Activated CD4-positive, CD25-positive, alpha-beta regulatory T cell treated with anti-CD3 and anti-CD28 coated beads, Interleukin-2, amount 50 U/mL, for 16 hours (primary cell): ENCODE data around the gene AQP5.

Source experiments
- DNase-seq: peaks from one replicate; pipeline ENCODE4 v3.0.0-alpha.2; 2020; ENCODE audit warnings: low read depth, low spot score

The AQP5 gene

DNA sequence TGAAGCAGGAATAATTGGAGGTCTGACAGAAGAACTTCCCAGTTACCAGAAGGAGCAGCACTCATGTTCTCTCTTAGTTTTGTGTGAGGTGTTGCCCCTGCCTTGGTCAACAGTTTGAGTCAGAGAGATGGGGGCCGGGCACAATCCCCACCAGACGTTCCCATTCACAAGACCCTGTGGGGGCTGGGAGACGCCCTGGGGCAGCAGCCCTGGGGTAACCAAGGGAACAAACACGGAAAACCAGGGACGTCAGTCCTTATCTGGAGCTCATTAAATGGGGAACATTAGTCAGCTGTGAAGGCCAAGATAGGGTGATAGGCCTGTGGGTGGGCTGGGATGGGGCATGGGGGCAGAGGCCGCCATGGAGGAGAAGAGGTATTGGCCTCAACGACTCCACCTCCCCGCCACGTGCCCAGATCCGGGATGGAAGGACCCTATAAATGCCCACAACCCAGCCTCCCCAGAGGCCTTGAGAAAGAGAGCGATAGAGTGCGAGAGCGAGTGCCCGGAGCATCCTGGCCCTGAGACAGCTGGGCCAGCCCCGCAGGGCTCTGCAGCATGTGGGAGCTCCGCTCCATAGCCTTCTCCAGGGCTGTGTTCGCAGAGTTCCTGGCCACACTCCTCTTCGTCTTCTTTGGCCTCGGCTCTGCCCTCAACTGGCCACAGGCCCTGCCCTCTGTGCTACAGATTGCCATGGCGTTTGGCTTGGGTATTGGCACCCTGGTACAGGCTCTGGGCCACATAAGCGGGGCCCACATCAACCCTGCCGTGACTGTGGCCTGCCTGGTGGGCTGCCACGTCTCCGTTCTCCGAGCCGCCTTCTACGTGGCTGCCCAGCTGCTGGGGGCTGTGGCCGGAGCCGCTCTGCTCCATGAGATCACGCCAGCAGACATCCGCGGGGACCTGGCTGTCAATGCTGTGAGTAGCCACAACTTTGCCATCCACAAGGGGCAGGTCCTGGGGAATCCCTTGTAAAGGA is 11.1 kb upstream of the AQP5 start, which contains the start of gene AQP2:
Gene AQP2 (plus strand): TSS at position 465 of the 979 bp plus-strand sequence. CDS start 94 bp downstream, at position 559.
- no peak for DNase-seq

DNA sequence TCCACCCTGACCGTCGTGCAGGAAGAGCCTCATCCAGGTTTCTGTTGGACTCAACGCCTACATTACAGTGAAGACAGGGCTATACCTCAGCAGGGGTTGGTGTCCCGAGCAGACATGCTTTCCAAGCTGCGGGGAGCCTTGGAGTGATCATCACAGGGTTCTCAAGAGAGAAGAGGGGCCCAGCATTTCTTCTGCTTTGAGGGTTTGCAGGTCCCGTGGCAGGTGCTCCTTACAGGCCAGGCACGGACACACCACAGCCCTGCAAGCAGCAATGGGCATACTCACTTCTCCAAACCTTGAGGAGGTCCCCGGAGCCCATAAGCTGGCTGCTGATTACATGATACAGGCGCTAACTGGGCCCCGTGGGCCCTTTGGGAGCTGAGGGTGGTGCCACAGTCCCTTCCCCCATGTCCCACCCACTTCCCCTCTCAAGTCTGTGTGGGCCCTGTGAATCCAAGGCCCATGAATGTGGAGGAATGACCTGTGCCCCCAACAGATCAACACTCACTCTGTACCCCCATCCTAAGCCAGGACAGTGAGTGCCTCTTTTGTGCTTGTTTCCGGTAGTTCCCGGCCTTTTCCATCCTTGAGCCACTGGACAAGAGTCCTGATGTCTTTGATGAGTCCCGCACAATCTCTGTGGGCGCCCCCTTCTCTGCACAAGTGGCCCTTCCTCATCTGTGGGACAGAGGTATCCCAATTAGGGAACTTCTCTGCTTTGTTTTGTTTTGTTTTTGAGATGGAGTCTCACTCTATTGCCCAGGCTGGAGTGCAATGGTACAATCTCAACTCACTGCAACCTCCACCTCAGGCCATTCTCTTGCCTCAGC is 10.0 kb upstream of the AQP5 start:
- no peak for DNase-seq

DNA sequence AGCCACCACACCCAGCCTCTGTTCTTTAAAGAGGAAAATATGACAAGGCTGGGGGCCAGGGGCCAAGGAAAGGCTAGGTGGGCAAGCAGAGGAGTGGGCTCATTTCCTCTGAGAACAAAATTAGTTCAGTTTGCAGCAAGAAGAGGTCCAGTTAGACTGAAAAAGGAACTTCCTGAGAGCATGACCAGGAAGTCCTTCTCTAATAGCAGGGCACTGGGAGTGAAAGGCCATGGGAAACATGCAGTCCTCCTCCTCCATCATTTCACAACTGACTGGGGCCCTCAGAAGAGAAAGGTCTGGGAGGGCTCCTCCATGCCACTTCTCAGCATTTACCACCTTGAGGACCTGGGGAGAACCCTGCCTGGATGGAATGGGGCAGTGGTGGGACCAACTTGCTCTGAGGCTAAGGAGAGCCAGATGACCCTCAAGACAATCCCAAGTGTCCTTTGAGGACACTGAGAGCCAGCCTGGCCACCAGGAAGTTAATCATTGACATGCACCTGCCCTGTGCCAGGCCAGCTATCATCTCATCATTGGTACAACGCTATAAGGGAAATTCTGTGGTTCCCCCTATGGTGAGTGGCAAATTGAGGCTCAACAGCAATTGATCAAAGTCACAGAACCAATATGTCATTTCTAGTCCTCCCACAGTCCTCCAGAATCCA is 9.1 kb upstream of the AQP5 start:
- no peak for DNase-seq

DNA sequence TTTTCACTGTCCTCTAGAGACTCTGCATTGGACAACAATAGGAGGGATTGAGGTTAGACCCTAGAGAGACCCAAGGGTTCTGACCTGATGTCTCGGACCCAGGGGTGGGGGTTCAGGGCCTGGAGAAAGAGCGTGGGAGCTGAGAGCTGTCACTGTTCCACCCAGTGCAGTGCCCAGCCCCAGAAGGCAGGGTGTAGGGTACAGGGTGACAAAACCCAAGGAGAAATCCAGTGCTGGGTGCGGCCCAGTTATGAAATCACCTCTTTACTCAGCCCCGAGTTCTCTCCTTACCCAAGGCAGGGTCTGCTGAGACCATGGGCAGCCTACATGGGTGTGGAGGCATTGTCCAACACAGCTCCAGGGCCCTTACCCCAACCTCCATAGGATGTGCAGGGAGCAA is 8.5 kb upstream of the AQP5 start:
- no peak for DNase-seq

DNA sequence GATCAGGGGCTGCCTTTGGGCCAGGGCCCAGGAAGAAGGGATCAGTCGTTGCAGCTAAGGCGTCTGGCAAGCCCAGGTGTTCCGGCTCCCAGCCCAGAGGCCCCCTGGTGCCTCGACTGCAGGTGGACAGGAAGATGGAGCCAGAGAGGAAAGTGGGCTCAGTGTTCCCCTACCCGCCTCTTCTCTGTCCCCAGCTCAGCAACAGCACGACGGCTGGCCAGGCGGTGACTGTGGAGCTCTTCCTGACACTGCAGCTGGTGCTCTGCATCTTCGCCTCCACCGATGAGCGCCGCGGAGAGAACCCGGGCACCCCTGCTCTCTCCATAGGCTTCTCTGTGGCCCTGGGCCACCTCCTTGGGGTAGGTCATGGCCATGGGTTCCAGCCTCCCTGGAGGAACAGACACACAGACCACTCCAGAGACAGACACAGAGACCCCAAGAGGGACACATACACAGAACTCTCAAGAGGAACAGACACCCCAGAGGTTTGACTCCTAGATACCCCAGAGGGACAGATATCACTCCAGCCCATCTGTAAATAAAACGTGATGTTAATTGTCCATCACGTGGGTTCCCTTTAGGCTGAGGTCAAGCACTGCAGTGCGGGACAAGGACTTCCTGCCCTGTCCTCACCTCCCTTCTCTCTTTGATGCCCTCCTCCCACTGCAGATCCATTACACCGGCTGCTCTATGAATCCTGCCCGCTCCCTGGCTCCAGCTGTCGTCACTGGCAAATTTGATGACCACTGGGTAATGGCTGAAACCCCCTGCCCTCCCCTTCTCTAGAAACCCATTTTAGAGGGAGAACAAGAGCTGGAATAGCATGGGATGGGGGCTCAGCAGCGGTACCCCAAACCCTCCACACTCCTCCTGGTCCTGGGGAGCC is 7.5 kb upstream of the AQP5 start:
- no peak for DNase-seq

DNA sequence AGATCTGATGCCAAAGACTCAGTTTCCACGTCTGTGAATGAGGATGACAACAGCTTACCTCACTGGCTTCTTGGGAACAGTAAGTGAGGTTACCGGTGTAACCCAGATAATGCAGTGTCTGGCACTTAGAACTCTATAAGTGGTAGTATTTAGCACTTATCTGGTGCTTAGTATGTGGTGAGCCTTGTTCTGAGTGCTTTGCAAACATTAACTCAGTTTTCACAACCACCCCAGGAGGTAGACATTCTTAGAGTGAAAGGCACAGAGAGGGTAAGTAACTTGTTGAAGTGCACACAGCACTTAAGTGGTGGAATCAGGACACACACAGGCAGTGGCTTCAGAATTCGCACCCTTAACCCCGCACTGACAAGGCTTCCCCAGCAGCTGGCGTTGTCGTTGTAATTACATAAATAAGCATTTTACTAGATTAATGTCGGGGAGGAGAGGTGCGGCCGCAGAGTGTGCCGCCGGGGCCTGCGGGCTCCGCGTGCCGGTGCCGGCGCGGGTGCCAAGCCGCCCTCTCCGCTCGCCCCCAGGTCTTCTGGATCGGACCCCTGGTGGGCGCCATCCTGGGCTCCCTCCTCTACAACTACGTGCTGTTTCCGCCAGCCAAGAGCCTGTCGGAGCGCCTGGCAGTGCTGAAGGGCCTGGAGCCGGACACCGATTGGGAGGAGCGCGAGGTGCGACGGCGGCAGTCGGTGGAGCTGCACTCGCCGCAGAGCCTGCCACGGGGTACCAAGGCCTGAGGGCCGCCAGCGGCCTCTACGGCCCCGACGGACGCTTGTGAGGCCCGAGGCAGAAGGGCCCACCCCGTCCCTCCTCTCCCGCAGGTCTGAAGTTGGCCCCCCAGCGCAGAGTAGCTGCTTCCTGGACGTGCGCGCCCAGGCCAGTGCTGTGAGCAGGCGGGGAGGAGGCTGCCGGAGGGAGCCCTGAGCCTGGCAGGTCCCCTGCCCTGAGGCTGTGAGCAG is 6.5 kb upstream of the AQP5 start:
- DNase-seq, result no peak

DNA sequence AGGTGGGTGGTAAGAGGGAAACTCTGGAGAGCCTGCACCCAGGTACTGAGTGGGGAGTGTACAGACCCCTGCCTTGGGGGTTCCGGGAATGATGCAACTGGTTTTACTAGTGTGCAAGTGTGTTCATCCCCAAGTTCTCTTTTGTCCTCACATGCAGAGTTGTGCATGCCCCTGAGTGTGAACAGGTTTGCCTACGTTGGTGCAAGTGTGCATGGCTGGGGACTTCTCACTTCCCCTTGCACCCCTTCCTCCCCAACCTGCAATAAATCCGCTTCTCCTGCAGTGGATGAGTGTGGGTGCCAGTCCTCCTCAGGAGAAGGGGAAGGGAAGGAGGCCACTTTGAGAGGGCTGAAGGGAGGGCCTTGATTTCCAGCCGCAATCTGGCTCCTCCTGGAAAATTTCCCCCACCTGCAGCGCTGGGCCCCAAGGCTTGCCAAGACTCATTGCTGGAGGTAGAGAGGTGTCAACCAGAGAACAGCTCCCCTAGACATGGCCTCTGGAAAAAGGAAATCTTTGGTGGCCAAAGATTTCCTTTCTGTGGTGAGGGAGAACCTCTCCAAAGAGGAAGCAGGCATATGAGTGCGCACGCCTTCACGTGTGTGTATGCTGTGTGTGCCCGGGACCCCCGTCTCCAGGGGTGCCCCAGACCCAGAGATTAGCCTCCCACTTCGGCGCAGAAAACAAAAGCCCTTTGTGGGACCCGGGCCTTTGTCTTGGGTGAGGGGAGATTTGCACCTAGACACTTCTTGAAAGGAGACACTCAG is 5.6 kb upstream of the AQP5 start:
- no peak for DNase-seq

DNA sequence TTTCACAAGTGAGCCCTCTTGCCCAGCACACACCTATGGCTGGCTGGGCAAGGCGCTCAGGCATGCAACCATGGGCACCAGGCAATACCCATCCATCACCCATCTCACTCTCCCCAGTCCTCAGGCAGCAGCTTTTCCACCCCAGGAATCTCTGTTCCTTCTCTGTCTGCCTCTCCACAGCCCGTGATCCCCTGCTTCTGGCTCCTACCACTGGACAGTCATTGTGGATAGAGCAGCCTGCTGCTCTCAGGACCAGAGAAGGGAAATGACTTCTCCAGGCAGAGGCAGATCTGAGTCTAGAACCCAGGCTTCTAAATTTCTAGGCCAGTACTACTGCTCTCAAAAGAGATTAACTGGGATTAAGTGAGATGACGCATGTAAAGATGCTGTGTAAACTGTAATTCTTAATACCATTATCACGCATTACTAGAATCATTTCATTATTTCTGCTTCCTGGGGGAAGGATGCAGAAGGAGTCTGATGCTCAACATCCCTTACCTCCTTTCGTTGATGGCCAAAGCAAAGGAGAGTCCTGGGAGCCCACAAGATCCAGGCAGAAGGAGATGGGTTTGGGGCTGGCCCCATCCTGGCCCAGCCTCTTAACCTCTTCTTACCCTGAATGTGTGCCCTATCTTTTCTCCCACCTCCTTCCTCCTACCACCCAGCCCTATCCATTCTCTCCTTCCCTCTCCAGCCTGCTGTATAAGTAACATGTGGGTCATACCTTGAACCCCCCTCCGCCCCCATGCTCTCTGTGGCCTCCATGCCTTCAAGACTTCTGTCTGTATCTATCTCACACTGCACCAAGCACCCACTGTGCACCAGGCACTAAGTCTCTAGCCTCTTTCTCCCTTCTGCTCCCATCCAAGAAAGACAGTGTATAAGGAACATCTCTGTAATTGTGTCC is 4.8 kb upstream of the AQP5 start:
- DNase-seq, result no peak

DNA sequence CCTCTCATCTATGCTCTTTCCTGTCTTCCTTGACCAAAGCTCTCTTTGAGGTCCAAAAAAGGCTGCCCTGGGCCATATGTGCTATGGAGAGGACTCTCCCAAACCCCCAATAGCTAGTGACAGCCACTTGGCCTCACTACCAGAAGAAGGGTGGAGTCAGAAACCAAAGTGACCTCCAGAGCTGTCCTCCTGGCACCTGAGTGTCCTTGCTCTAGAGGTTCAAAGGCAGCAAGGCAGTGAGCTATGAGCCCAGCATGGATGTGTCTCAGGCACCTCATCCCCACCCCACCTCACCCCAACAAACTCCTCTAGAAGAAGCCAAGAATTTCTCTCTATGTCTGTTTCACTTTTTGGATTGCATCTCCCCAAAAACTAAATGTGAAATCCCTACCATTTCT is 4.1 kb upstream of the AQP5 start:
- DNase-seq, result no peak

DNA sequence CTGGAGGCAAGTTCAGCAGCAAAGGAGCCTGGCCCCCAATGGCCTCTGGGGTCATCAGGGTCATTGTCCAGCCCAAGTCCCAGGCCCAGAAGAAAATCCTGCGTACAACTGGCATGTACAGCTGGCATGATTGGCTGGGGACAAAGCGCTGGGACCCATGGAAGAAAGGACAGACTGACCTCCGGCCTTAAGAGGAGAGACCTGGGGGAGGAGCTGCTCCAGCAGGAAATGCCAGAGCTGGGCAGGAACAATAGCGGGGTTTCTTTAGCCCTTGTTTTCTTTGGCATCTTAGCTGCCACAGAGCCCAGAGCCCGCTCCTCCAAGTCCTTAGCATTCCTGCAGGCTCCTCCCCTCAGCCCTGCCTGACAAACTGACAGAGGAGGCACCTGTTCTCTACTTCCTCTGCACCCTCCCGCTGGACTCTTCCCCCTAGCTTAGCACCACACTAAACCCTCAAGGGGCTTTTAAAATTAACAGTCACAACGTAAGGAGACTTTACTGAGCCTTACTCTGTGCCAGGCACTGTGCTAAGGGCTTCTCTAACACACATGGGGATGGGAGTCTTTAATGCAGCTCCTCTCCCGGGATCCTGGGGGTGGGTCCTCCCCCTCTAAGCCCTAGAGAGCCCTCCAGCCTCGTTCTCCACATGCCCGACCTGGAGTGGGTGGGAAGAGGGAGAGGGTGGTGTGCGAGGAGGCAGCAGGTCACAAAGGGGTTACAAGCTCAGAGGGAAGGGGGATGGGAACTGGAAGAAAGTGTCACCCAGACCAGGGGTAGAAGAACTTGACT is 1.8 kb upstream of the AQP5 start:
- DNase-seq, result no peak

DNA sequence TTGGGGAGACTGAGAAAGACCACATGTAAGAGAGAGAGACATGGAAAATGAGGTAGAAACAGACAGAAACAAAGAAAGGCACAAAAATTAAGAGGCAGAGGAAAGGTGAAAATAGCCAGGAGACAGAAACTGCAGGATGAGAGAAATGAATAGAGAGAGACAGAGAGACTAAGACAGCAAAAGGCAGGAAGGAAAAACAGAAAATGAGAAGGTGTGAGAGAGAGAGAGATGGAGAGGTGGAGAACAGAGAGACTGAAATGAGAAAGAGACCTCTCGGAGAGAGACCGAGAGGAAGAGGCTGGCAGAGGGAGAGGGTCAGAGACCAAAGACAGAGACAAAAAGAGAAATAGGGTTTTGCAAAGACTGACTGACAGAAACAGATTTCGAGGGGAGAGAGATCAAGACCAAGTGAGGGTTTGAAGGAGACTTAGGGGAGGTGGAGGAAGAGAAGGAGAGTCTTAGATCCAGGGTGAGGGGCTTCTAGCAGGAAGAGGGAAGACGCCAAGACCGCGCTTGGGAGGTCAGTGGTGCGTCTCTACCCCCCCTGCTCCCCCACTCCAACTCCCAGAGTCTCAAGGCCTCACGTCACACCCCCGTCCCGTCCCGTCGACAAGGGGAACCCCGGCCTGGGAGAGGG is 1.1 kb upstream of the AQP5 start:
- no peak for DNase-seq

DNA sequence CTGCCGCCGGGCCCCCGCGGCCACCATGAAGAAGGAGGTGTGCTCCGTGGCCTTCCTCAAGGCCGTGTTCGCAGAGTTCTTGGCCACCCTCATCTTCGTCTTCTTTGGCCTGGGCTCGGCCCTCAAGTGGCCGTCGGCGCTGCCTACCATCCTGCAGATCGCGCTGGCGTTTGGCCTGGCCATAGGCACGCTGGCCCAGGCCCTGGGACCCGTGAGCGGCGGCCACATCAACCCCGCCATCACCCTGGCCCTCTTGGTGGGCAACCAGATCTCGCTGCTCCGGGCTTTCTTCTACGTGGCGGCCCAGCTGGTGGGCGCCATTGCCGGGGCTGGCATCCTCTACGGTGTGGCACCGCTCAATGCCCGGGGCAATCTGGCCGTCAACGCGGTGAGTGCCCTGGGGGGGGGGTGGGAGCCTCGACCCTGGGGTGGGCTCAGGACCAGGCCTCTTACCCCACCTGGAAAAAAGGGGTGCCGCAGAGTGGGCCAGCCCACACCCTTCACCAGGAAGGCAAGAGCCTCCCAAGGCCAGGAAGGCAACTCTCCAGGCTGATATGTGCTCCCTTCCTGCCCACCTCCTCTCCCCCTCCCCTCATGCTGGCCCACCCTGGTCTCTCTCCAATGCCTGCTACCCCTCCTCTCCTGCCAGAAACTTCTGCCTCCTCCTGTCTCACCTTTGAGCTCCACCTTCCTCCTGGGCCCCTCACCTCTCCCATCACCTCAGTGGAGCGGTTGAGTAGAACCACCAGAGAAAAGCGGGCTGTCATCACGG is 507 bp downstream of the AQP5 start:
- DNase-seq, result no peak

DNA sequence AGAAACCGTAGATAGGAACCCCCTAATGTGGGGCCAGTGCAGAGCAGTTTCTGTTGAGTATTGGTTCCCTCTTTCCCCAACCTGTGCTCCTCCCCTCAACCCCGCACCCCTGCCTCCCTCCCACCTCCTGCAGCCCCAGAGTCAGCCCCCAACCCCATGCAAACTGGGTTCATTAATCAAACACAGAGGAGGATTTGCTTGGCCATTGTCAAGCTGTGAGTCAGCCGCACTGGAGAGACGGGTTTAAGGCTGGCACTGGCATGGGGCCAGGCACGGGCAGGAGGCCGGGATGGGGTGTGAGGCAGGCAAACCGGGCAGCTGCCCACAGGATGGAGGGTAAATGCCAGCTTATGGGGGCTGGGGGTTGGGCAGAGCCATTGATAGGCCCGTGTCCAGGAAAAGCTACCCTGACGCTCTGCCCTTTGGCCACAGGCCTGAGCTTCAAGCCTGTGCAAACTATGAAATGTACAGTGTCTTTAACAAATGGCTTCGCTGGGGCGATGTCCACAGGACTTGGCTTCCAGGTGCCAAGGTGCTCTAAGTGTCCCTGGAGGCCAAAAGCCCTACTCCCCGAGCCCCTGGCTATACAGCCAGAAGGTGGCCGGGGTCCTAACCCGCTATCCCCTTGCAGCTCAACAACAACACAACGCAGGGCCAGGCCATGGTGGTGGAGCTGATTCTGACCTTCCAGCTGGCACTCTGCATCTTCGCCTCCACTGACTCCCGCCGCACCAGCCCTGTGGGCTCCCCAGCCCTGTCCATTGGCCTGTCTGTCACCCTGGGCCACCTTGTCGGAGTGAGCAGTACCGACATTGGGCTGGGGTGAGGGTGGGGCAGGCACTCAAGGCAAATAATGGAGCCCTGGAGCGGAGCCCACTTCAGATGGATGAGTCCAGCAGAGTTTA is 1.4 kb downstream of the AQP5 start:
- DNase-seq, result no peak

DNA sequence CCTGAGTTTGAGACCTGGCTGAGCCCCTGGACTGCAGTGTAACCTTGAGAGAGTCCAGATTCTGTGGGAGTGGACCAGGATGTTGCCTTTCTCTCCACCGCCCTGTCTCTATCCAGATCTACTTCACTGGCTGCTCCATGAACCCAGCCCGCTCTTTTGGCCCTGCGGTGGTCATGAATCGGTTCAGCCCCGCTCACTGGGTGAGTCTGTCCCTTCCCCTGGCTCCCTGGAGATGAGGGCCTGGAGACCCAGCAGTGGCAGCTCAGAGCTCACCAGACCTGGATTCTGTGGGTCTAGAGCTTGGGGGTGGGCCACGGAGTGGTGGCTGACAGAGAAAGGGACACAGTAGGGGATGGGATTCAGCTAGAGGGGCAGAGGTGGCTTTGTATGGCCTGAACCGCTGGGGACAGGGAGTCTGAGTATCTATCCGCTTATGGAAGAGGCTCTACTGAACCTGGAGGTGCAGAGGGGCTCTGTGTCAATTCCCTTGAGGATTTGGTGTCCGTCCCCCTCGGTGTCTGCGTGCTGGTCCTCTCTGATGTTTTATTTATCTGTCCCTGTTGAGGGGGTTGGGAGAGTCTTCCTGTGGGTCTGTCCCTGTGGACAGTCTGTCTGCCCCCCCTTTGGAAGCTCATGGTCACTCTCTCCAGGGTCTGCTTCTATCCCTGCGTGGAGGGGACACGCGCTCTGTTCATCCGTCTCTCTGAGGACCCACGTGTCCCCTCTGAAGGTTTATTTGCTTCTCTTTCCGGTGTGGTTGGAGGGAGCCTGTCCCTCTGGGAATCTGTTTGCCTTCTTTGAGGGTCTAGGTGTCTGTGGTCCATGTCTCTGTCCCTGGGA is 2.5 kb downstream of the AQP5 start:
- no peak for DNase-seq
